ENCODE results near the gene DNAJC8.

DNA sequence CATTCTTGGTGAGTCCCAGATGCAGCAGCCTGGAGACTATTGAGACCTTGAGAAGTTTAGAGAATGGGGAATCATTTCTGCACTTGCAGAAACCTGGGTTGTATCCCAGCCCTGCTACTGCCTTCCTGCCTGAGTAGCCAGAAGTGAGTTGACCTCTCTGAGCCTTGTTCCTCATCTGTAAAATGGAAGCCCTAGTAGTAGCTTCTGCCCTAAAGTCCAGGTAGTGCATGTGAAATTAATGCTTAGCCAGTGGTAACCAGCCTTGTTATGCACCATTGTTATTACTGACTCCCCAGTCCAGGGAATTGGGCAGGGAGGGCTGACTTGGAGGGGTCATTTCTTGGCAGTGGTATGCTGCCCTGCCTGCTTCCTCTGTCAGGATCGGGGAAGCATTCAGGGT is 32.1 kb upstream of the DNAJC8 start:
- TF ChIP-seq ZNF274 (IDR thresholded peaks at IDR 0.05; ENCODE audit: low read depth, low read length) (no peak), YY1 (IDR thresholded peaks at IDR 0.05; ENCODE audit: insufficient read depth, insufficient read length) (no peak), SUZ12 (IDR thresholded peaks at IDR 0.05; ENCODE audit: extremely low read depth, insufficient read depth, insufficient read length) (no peak)
